Measurements from ENCODE around the gene NCAPD2.

Gene NCAPD2

DNA sequence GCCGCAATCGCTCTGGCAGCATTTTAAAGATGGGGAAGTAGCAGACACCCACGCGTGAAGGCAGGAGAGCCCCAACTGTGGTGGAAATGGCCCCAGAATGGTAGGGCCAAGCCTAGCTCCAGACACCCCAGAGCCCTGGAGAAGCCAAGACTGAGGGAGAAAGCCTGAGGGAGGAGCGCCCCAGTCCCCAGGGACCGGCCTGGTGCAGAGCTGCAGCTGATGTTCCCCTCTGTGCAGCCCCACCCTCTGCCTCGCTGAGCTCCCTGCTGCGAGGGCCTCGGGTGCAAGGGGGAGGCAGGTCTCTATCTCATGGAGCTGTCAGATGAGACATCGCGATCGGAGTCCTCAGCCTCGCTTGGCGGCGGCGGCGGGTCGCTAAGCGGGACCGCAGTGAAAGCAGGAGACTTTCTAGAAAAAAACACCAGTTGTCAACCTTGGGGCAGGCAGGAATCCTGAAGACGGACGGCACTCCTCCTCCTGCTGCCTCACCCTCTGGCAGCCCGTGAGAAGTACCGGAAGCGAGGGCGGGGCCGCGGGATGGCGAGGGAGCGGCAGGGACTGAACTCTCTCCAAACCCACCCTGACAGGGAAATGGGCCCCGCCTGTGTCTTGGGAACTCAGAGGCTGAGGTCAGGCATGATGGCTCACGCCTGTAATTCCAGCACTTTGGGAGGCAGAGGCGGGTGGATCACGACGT is 46.4 kb downstream of the NCAPD2 start:
- peak; percentile 95 for DNase-seq (ENCODE audit: low read depth)
- TF ChIP-seq, protein P1, sequence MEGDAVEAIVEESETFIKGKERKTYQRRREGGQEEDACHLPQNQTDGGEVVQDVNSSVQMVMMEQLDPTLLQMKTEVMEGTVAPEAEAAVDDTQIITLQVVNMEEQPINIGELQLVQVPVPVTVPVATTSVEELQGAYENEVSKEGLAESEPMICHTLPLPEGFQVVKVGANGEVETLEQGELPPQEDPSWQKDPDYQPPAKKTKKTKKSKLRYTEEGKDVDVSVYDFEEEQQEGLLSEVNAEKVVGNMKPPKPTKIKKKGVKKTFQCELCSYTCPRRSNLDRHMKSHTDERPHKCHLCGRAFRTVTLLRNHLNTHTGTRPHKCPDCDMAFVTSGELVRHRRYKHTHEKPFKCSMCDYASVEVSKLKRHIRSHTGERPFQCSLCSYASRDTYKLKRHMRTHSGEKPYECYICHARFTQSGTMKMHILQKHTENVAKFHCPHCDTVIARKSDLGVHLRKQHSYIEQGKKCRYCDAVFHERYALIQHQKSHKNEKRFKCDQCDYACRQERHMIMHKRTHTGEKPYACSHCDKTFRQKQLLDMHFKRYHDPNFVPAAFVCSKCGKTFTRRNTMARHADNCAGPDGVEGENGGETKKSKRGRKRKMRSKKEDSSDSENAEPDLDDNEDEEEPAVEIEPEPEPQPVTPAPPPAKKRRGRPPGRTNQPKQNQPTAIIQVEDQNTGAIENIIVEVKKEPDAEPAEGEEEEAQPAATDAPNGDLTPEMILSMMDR (IDR thresholded peaks at IDR 0.05; ENCODE audit: low read length, missing control alignments), result no peak
- H3K4me3 ChIP-seq (replicated peaks; ENCODE audit: low read depth, low read length), result no peak overlapping the region

DNA sequence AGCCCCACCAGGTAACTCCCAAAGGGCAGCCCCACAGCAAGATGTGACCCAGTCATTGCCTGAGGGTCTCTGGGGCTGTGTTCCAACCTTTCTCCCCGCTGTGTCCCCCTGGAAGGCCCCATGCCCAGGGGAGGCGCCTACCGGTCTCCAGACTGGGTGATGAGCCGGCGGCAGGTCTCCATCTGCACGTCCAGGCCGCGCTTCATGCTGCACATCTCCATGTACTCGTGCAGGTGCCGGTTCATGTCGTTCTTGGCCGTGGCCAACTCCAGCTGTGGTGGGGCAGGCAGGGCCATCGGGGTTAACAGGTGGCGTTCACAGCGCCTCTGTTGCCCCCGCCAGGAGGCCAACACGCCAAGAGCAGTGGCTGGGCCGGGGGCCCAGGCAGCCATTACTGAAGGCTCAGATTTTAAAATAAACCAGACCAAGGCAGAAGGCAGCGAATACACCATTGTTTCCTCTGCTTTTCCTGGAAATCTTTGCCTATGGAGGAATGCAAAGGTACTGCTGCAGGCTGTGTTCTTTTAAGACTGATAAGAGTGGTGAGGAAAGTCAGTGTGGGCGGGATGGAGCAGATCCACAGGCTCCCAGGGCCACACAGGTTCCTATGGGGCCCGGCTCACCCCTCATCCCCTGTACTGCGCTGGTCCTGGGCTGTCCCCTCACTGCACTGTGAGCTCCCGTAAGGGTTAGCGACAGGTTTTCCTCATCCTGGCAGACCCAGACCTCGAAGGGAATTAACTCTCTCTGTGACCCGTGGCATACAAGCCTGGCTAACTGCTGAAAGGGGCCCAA is 47.7 kb downstream of the NCAPD2 start:
- H3K4me3 ChIP-seq (replicated peaks; ENCODE audit: low read depth, low read length), result no peak overlapping the region
- TF ChIP-seq, protein P1 (IDR thresholded peaks at IDR 0.05; ENCODE audit: low read length, missing control alignments), result no peak
- no peak for DNase-seq (ENCODE audit: low read depth)

DNA sequence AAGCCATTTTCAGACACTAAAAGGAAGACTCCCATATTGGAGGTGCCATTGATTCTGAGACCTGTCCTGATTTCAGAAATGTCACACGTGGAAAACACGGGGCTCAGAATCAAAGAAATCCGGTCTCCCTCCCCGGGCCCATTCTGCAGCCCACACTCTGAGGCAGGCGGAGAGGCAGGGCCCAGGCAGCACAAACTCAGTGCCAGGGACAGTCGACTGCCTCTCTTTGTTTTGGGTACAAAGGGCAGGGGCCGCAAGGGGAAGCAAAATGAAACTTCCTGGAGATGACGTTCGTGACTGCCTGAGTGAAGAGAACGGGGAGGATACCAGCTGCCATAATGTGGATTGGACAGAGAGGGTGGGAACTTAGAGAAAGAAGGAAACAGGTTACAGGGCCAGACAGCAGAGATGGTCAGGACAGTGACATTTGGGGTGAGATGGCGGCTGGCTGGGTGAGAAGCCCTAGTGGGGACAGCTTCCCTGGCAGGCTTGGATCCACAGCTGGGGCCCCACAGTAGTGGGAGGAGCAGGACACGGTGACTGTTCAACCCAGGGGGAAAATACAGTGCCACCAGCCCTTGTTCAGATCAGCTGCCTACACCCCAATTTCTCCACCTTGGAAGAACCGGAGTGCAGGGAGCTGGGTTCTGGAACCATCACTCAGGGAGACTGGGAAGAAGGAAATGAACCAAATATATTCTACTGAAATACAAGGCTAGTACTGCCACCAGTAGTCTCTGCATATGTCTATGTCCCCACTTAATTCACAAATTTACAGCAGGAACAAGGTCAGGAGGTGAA is 48.5 kb downstream of the NCAPD2 start:
- DNase-seq (ENCODE audit: low read depth), result no peak
- H3K4me3 ChIP-seq (replicated peaks; ENCODE audit: low read depth, low read length), result no peak overlapping the region
- TF ChIP-seq, protein P1 (IDR thresholded peaks at IDR 0.05; ENCODE audit: low read length, missing control alignments), result no peak

DNA sequence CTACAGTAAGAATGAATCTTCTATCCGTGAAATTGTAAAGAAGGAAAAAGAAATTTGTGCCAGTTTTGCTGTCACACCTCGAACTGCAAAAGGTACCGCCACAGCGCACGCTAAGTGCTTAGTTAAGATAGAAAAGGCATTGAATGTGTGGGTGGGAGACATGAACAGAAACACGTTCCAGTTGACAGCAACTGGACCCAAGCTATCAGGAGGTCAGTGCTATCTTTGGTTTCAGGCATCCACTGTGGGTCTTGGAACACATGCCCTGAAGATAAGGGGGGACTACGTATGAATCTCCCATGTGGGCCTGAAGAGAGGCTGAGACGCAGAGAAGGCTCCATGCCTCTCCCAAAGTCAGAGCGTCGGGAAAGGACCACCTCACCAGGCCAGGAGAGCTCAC is 52.1 kb downstream of the NCAPD2 start:
- no peak overlapping the region for H3K4me3 ChIP-seq (replicated peaks; ENCODE audit: low read depth, low read length)
- no peak for DNase-seq (ENCODE audit: low read depth)
- TF ChIP-seq, protein P1 (IDR thresholded peaks at IDR 0.05; ENCODE audit: low read length, missing control alignments), result no peak

DNA sequence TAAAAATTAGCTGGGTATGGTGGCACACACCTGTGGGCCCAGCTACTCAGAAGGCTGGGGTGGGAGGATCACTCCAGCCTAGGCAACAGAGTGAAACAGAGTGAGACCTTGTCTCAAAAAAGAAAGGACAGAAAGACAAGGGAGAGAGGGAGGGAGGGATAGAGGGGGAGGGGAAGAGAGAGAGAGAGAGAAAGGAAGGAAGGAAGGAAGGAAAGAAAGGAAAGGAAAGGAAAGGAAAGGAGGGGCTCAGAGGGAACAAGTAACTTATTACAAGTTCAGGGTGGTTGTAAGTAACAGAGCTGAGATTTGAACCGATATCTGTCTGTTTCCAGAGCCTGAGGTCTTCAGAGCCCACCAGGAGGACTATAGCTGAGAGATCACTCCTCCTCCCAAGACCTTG is 53.7 kb downstream of the NCAPD2 start:
- DNase-seq (ENCODE audit: low read depth), result no peak
- TF ChIP-seq, protein P1 (IDR thresholded peaks at IDR 0.05; ENCODE audit: low read length, missing control alignments), result no peak
- H3K4me3 ChIP-seq (replicated peaks; ENCODE audit: low read depth, low read length), result peak overlapping the region; percentile 34

DNA sequence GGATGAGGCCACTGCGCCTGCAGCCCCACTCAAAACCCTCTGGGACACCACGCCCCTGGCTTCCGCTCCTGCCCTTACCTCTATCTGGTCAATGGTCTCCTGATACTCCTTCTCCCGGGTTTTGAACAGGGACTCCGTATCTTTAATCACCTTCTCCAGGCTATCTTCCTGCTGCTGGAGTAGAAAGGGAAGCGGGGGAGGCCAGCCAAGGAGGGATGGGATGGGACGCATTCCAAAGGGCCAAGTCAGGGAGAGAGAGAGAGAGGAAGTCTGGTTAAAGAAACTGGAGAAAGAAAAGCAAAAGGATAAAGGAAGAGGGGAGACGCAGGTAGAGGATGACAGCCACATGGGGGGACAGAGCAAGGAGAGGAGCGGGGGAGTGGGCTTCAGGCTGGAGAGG is 54.1 kb downstream of the NCAPD2 start:
- TF ChIP-seq, protein P1 (IDR thresholded peaks at IDR 0.05; ENCODE audit: low read length, missing control alignments), result no peak
- DNase-seq (ENCODE audit: low read depth), result peak; percentile 85
- peak overlapping the region; percentile 34 for H3K4me3 ChIP-seq (replicated peaks; ENCODE audit: low read depth, low read length)
